Natural killer cell (primary cell): Measurements from ENCODE around the gene TRABD. TPM values are rescaled to one million over a fixed set of nuclear protein-coding genes. Genes with fewer than 3 reads are reported as not detected.
A peak's percentile ranks its signal among the peaks of the same experiment; 100 is the strongest.
"Not testable (repeated sequence)": the region's sequence is repeated elsewhere in the genome, so short reads cannot be mapped to it uniquely, and the experiment has no call there.

ENCODE experiments used
- ATAC-seq, 3 donors: fragments of 150-1000 bp in 2 of 3; fragments of 200-7000 bp in 1 of 3; cut with Tn5 transposase; 1 replicate in 1 of 3; 2 replicates in 2 of 3; pipeline ENCODE4 v1.10.0; 2021; ENCODE audit warnings: mild to moderate bottlenecking in 2 of 3, moderate library complexity in 2 of 3
- DNase-seq, 2 donors: peaks; one replicate each; pipeline versions ENCODE4 v3.0.0 to v3.0.0-alpha.2; 2013 to 2021; ENCODE audit warnings: mixed read lengths in 1 of 2
- H3K27ac ChIP-seq: one replicate; pipeline ENCODE4 v1.5.1; 2013; ENCODE audit warnings: mild to moderate bottlenecking, low read length
- H3K27me3 ChIP-seq: one replicate; pipeline ENCODE4 v1.6.1; 2013; ENCODE audit warnings: low read length; ENCODE audit not compliant: control insufficient read depth, insufficient read depth
- H3K36me3 ChIP-seq: one replicate; pipeline ENCODE4 v1.6.1; 2013; ENCODE audit warnings: low read length; ENCODE audit not compliant: control insufficient read depth, insufficient read depth
- H3K4me1 ChIP-seq: one replicate; pipeline ENCODE4 v1.6.1; 2013; ENCODE audit warnings: low read length; ENCODE audit not compliant: control insufficient read depth, insufficient read depth
- H3K4me3 ChIP-seq: one replicate; pipeline ENCODE4 v1.5.1; 2013; ENCODE audit warnings: low read length
- H3K9me3 ChIP-seq: one replicate; pipeline ENCODE4 v1.6.1; 2013; ENCODE audit warnings: low read length; ENCODE audit not compliant: control insufficient read depth, insufficient read depth
- H3K27ac Mint-ChIP-seq, 2 donors: one replicate each; pipeline ENCODE4 v1.8.0; 2022; ENCODE audit warnings: mild to moderate bottlenecking in 2 of 2, mixed read lengths in 2 of 2, moderate library complexity in 1 of 2
- H3K27me3 Mint-ChIP-seq, 2 donors: one replicate each; pipeline ENCODE4 v1.8.0; 2022; ENCODE audit warnings: low read depth in 2 of 2, mixed read lengths in 2 of 2
- H3K36me3 Mint-ChIP-seq: one replicate; pipeline ENCODE4 v1.8.0; 2022; ENCODE audit warnings: mixed read lengths
- H3K4me1 Mint-ChIP-seq, 2 donors: one replicate each; pipeline ENCODE4 v1.8.0; 2022; ENCODE audit warnings: mixed read lengths in 2 of 2
- H3K4me3 Mint-ChIP-seq: one replicate; pipeline ENCODE4 v1.8.0; 2022; ENCODE audit warnings: mild to moderate bottlenecking, moderate library complexity, mixed read lengths
- H3K9me3 Mint-ChIP-seq, 2 donors: one replicate each; pipeline ENCODE4 v1.8.0; 2022; ENCODE audit warnings: mixed read lengths in 2 of 2
- CTCF ChIP-seq: fragments of 200-600 bp; IDR thresholded peaks from one replicate; pipeline ENCODE4 v1.8.0; 2022; ENCODE audit warnings: antibody characterized with exemption
- WGBS: methylation state at CpG from one replicate; pipeline ENCODE4 v1.1.7; 2013; ENCODE audit warnings: missing lambda C conversion rate; ENCODE audit not compliant: insufficient coverage; 5-methylcytosine and 5-hydroxymethylcytosine counted together
- intact Hi-C: fragments of 100-400 bp; cut with micrococcal nuclease; formaldehyde crosslinking; loops from one replicate; pipeline ENCODE4 v1.14.2; 2022
- total RNA-seq, 4 donors: library from RNA; stranded (reverse); fragments of 120-200 nt in 1 of 4; gene quantifications; one replicate each; pipeline versions ENCODE4 v1.2.3 to v1.2.4, GENCODE V29; 2013 to 2022

TRABD gene
- total RNA-seq, 3 donors from 2014 or later (not counting 1 experiment from before 2014, with no cell fraction given), result 129 to 138 (median 132) TPM

- H3K36me3 Mint-ChIP-seq, result no peaks in the 10 kb centered on the region
- WGBS, result 86% methylated on average over 25 of the region's 25 CpGs
Measured at GRCh38 chr22:50145721-50146438, 39.8 kb upstream of the TRABD start.

GRCh38 chr22:50146439-50147238 is 39.1 kb upstream of the TRABD start:
- no peaks in the 10 kb centered on the region for H3K9me3 Mint-ChIP-seq
- no peak for DNase-seq
- intact Hi-C loops, result loop anchor here (5.0 kb wide), 1 partner anchor 46 kb away; no protein-coding TSS in a partner anchor
- 85% methylated on average over 24 of the region's 27 CpGs for WGBS
- Histone ChIP-seq H3K27me3 (no peaks in the 10 kb centered on the region), H3K27ac (no peak overlapping the region), H3K4me3 (no peak overlapping the region), H3K4me1 (peaks cover 11% of the 10 kb centered on the region), H3K9me3 (no peaks in the 10 kb centered on the region), H3K36me3 (no peaks in the 10 kb centered on the region)
- TF ChIP-seq CTCF, result no peak
- H3K36me3 Mint-ChIP-seq, result no peaks in the 10 kb centered on the region
- peaks cover 0 to 8% of the 10 kb centered on the region in 2 donors for H3K27me3 Mint-ChIP-seq
- ATAC-seq, result peak in 1 of 3 donors; percentile 47
- peaks cover 0 to 10% of the 10 kb centered on the region in 2 donors for H3K4me1 Mint-ChIP-seq
- H3K4me3 Mint-ChIP-seq, result no peak overlapping the region
- no peak overlapping the region for H3K27ac Mint-ChIP-seq

More at GRCh38 chr22:50145721-50146438, 39.8 kb upstream of the TRABD start:
- Mint-ChIP-seq H3K27ac (no peak overlapping the region), H3K27me3 (peaks cover 0 to 8% of the 10 kb centered on the region in 2 donors), H3K4me3 (no peak overlapping the region), H3K9me3 (no peaks in the 10 kb centered on the region), H3K4me1 (peaks cover 0 to 10% of the 10 kb centered on the region in 2 donors)
- intact Hi-C loops, result loop anchor here (5.0 kb wide), 1 partner anchor 46 kb away; no protein-coding TSS in a partner anchor
- Histone ChIP-seq H3K4me3 (no peak overlapping the region), H3K27ac (no peak overlapping the region), H3K9me3 (no peaks in the 10 kb centered on the region), H3K27me3 (no peaks in the 10 kb centered on the region), H3K4me1 (peaks cover 11% of the 10 kb centered on the region), H3K36me3 (no peaks in the 10 kb centered on the region)
- no peak for ATAC-seq
- TF ChIP-seq CTCF, result no peak
- no peak for DNase-seq

- not testable (repeated sequence) for H3K4me3 Mint-ChIP-seq, H3K27ac ChIP-seq, H3K4me1 Mint-ChIP-seq, H3K9me3 ChIP-seq, H3K27me3 ChIP-seq, DNase-seq, H3K27ac Mint-ChIP-seq, H3K4me3 ChIP-seq, H3K27me3 Mint-ChIP-seq, H3K36me3 ChIP-seq, ATAC-seq, H3K36me3 Mint-ChIP-seq, H3K9me3 Mint-ChIP-seq
- intact Hi-C loops, result loop anchor here (5.0 kb wide), 1 partner anchor 45 kb away; no protein-coding TSS in a partner anchor
- peaks cover 11% of the 10 kb centered on the region for H3K4me1 ChIP-seq
- WGBS, result 75% methylated on average over 14 of the region's 26 CpGs
Measured at GRCh38 chr22:50147258-50148165, 38.2 kb upstream of the TRABD start.
